ENCODE measurements around the gene UBE2D2.

GRCh38 chr5:139676406-139676805 is 115.3 kb downstream of the UBE2D2 start:
- TF ChIP-seq YY1 (IDR thresholded peaks at IDR 0.05; ENCODE audit: insufficient read depth, insufficient read length) (no peak), SUZ12 (IDR thresholded peaks at IDR 0.05; ENCODE audit: extremely low read depth, insufficient read depth, insufficient read length) (no peak)
